ENCODE measurements around the gene HMX2.

The HMX2 gene

DNA sequence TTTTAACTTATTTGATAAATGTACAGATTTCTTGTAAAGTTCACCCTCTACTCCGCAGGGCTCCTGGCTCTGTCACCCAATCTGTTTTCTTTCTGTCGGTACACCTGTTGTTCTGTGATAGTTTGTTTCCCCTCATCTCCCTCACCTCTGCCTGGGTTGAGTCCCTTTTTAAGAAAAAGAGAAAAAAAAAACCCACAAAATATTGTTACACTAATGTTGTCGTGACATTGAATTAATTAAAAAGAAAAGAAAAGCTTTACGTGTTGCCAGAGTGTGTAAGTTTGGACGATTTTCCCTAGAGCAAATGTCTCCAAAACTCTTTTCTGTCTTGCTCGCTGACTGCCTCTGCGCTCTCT, 8.8 kb upstream of the HMX2 start:
- DNase-seq (ENCODE audit: low read depth in 2 of 3, low spot score in 2 of 3): no peak

- no peak for DNase-seq (ENCODE audit: low read depth in 2 of 3, low spot score in 2 of 3)
Observed at GRCh38 chr10:123139521-123140163, 8.3 kb upstream of the HMX2 start.

DNA sequence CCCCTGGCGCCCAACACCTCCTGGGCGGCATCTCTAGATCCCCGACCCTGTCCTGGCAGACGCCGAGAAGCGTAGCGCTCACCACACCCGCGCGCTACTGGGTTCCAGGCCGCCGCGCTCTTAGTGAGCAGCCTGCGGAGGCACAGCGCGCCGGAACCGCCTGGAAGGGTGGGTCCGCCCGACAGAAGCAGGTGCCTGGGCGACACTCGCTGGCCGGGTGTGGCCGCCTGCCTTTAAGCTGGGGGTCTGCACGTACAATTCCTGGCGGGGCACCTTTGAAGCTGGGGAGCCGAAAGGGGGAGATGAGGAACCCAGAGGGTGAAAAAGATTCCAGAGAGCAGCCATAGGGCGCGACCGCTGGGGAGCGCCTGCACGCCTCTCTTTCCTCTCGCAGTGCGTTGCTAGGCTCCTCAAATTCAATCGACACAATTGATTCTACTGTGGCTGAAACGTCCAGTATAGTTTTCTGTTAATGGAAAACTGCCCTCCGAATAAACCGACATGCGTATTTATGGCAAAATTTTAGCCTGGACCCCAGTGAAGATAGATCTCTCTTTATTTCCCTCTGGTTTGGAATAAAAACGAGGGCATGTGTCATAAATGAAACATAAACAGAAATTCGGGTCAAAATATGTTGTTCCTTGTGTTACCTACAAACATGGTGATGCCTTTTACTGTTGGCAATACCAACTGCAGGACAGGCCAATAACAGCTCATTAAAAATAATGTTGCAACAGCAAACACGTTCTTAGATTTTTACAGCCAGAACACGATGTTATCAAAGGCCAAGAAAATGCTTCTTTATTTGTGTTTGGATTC, 7.6 kb upstream of the HMX2 start:
- no peak for DNase-seq (ENCODE audit: low read depth in 2 of 3, low spot score in 2 of 3)

- DNase-seq (ENCODE audit: low read depth in 2 of 3, low spot score in 2 of 3): no peak
Observed at GRCh38 chr10:123140983-123141390, 6.9 kb upstream of the HMX2 start.

DNA sequence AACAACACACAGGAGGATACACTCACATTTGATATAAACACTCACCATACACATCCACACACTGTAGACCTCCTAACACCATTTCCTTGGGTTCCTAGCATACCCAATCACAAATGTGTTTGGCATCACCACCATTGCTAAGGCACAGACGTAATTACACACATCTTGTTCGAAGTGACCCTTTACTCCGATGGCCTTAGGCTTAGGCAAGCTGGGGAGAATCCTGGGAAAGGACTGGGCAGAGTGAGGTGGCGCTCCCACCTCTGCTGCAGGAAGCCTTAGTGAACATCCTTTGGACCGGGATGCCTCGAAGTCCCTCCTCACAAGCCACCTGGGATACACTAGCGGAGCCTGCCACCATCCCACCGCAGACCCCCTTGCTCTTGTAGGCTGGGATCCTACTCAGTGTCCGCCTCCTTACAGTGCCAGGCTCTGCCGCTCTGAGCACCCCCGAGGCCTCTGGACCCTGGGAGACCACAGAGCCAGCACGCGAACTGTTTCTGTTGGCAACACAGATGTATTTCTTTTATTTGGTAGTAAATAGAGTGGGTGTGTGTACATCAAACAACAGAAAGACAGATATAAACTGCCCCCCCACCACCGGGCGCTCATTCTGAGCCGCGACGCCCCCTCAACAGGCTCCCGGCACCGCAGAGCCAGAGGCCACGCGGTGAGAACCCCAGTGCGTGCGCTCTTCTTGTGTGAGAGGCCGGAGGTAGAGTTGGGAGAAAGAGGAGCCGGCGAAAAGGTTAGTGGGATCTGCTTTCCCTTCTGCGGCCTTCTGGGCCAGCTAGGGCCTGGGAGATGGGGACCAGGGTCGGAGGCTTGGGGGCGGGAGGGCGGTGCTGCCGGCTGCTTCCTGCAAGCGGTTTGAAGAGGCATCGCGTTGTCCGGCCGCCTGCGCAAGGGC, 5.9 kb upstream of the HMX2 start:
- no peak for DNase-seq (ENCODE audit: low read depth in 2 of 3, low spot score in 2 of 3)

- DNase-seq (ENCODE audit: low read depth in 2 of 3, low spot score in 2 of 3): no peak
Observed at GRCh38 chr10:123142701-123143161, 5.2 kb upstream of the HMX2 start.

DNA sequence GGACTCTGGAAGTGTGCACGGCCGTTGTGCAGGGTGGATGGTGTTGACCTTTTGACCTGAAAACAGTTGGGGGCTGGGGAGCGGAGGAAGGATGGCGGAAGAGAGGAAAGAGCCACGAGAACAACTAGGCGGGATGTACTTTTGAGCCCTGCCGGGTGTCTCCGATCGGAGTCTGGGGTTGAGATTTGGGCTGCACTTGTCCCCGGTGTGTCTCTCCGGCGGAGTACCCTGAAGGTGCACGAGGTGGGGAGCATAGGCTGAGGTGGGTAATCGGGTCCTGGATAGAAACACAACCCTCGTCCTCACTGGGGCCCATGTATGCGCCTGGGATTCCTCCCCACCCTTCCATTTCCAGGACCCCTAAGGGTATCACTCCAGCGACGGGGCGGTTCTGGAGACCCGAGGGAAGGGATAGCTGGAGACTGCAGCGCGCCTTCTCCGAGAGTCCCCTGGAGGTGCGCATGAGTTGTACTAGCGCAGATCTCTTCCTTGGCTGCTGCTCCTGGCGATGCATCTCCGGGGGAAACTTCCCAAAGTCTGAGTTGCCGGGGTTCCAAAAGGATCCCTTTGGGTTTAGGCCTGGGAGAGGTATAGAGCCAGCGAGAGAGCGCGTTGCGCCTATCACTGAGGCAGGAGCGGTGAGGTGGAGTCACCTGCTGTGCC, 4.6 kb upstream of the HMX2 start:
- no peak for DNase-seq (ENCODE audit: low read depth in 2 of 3, low spot score in 2 of 3)

DNA sequence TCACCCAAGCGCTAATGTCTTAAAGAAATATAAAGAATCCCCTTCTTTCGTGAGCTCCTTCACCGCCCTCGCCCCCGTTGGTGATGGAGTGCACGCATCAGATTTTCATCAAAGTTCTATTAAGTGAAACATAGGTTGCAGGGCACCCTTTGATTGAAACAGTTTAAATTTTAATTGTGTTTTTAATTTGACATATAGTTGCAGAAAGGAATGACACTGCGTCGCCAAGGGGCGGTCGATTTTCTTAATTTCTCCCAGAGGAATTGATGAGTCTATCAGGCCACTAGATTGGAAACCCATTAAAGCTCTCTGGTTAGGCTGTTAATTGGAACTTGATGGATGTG, 4.1 kb upstream of the HMX2 start:
- no peak for DNase-seq (ENCODE audit: low read depth in 2 of 3, low spot score in 2 of 3)

DNA sequence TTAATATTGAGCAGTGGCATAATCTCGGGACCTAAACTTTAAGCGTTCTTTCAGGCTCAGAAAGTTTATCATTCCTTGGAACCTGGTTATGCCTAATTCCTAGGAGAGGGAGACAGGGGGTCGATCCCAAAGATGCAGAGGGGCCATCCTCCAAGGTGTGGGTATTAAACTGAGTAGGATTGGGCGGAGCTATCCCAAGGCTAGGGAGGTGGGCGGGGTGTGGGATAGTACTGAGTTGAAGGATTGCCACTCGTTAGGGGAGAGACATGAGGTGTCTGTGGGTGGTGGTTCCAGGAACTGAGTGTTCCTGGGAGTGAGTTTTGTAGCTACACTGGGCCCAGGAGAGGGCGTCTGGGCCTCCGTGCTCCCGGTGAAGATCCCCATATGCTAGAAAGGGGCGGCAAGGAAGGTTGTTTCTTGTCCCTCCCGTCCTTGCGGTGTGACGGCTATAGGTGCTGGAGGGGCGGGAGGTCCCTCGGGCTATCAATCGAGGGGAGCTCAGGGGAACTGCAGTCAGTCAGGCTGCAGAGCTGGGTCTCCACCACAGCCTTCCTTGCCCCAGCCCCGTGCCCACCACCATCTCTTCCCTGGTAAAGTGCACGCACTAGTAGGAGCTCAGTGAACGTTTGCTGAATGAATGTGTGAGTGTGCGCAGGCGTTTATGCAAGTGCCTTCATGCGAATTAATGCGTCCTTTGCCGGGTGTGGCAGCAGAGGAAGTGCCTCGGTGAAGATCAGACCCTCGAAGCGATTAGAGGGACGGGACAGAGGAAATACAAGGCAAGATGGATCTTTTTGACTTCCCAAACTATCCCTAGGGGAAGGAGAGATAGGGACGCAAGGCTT, 3.0 kb upstream of the HMX2 start:
- no peak for DNase-seq (ENCODE audit: low read depth in 2 of 3, low spot score in 2 of 3)

- DNase-seq (ENCODE audit: low read depth in 2 of 3, low spot score in 2 of 3): no peak
Observed at GRCh38 chr10:123145542-123146012, 2.4 kb upstream of the HMX2 start.

DNA sequence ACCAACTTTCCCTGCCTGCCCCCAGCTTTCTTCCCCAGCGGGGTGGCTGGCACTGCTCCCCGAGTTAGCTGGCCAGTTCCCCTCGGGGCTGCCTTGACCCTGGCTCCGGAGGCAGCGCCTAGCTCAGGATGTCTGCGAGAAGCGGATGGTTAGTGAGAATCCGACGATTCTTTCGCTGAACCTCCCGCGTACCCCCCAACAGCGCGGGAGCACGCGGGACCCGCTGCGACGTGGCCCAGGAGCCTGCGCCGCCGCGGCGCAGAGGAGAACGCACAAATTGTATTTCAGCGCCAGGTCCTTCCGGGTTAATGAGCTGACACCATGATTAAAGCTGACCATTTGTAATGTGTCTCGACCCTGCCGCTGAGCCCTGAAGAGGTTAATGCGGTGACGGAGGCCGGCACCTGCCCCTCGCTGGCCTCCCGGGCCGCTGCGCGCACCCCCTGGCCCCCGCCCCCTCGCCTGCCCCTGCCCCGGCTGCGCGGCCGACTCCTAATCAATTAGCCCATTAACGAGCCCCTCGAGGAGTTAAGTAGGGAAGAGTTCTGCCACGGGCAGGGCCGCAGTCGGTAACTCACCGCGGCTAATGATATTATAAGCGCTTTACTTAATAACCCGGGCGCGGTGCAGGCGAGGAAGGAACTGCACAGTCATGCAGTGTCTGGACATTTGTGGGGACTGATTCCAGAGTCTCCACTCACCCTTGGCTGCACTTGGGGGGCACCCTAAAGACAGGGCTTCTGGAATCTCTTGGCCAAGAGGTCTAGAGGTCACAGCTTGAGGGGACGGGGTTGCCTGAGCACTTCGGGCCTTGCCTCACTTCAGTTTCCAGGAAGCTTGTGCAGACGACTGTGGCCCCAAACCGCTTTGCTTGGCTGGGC, 1.7 kb upstream of the HMX2 start:
- no peak for DNase-seq (ENCODE audit: low read depth in 2 of 3, low spot score in 2 of 3)

DNA sequence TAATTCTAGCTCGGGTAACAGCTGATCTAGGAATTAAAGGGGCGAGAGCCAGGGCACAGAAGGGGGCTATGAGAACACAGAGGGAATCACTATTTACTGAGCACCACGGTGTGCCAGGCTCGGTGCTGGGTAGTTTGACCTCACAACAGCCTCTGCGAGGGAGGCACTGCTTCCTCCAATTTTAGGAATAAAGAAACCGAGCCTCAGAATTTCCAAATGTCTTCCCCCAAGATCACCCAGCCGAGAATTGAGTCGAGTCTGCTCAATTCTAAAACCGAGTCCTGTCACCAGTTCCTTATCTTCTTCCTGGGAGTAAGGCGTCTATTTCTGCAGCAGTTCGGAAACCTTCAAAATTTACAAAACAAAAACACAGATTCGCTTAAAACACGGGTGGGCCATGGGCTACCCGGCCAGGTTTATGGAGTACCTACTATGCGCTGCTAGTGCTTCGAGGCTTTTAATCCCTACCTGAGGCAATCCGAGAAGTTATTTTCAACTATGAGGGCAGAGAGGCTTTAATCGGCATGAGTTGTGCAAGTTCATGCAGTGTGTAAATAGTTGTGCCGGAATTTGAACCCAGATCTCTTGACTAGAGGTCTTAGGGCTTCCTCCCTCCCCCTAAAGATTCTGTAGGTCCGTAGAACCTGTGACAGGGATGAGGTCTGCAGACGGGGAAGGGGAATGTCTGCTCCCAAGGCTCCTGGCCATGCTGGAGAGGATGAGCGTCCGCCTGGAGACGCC, 872 bp upstream of the HMX2 start:
- DNase-seq (ENCODE audit: low read depth in 2 of 3, low spot score in 2 of 3): no peak

DNA sequence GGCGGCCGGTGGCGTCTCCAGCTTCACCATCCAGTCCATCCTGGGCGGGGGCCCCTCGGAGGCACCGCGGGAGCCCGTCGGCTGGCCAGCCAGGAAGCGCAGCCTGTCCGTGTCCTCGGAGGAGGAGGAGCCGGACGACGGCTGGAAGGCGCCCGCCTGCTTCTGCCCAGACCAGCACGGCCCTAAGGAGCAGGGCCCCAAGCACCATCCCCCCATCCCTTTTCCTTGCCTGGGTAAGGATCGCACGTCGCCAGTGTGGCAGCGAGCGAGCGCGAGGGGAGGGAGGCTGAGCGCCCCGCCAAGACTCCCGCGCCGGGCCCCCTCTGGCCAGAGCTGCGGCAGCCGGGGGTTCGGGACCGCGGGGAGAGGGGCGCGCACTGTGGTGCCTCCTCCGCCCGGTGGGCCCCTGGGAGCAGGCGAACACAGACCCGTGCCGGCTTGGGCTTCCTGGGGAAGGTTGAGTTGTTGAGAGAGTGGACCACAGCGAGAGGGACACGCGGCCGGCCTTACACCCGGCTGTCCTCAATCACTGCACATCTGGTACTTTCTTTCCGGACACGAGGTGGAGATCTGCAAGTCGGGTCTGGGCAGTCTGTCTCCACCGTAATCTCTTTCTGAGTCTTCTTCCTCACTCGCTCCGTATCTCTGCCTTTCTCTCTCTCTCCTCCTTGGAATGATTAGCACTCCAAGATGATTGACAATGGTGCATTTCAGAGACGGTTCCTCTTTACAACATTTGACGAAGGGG, 652 bp downstream of the HMX2 start:
- no peak for DNase-seq (ENCODE audit: low read depth in 2 of 3, low spot score in 2 of 3)

GRCh38 chr10:123149162-123149567, 1.2 kb downstream of the HMX2 start:
- DNase-seq (ENCODE audit: low read depth in 2 of 3, low spot score in 2 of 3): no peak

DNA sequence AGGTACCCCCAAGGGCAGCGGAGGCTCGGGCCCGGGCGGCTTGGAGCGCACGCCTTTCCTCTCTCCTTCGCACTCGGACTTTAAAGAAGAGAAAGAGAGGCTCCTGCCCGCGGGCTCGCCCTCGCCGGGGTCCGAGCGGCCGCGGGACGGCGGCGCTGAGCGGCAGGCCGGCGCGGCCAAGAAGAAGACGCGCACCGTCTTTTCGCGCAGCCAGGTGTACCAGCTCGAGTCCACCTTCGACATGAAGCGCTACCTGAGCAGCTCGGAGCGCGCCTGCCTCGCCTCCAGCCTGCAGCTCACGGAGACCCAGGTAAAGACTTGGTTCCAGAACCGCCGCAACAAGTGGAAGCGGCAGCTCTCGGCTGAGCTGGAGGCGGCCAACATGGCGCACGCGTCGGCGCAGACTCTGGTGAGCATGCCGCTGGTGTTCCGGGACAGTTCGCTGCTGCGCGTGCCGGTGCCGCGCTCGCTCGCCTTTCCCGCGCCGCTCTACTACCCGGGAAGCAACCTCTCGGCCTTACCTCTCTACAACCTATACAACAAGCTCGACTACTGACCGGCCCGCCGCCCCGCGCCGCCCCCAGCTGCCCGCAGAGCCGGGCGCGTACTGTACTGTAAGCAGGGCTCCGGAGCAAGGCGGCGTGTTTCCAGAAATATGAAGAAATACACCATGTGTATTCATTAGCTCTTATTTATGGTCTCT, 1.8 kb downstream of the HMX2 start:
- DNase-seq (ENCODE audit: low read depth in 2 of 3, low spot score in 2 of 3): no peak

- no peak for DNase-seq (ENCODE audit: low read depth in 2 of 3, low spot score in 2 of 3)
Observed at GRCh38 chr10:123150271-123150985, 2.5 kb downstream of the HMX2 start.
